HepG2 (cell line): Measurements from ENCODE around the gene KIF22.

Experiments used
- DPF2 ChIP-seq: sonication (generic); formaldehyde crosslinking; IDR thresholded peaks from 2 replicates; pipeline ENCODE4 v1.4.0; 2020; ENCODE audit warnings: mild to moderate bottlenecking, low read depth, missing genetic modification reagents, borderline replicate concordance
- POLR2AphosphoS5 ChIP-seq: IDR thresholded peaks from 2 replicates; pipeline ENCODE4 v1.6.1; 2012; ENCODE audit warnings: low read depth, low read length
- ZNF274 ChIP-seq: sonication (generic); formaldehyde crosslinking; IDR thresholded peaks from 2 replicates; pipeline ENCODE4 v1.5.1; 2020; ENCODE audit warnings: mild to moderate bottlenecking, missing genetic modification reagents
- ZNF883 ChIP-seq: sonication (generic); formaldehyde crosslinking; IDR thresholded peaks from 2 replicates; pipeline ENCODE4 v1.5.1; 2020; ENCODE audit warnings: mild to moderate bottlenecking, missing genetic modification reagents; ENCODE audit errors: not compliant biosample characterization
- ZSCAN29 ChIP-seq: sonication (generic); formaldehyde crosslinking; conservative IDR thresholded peaks from 2 replicates; pipeline ENCODE4 v1.4.0; 2020; ENCODE audit warnings: mild to moderate bottlenecking, missing genetic modification reagents
- TF ChIP-seq, protein P1 (sequence below): sonication (generic); formaldehyde crosslinking; IDR thresholded peaks from 2 replicates; pipeline ENCODE4 v1.8.1; 2022; ENCODE audit warnings: low read depth, mild to moderate bottlenecking, missing genetic modification reagents
- TF ChIP-seq, protein P2 (sequence below), 2 experiments: IDR thresholded peaks; 2 replicates each; pipeline ENCODE4 v1.6.1; 2011 to 2012; ENCODE audit warnings: low read length in 2 of 2, borderline replicate concordance in 1 of 2, low read depth in 1 of 2, mild to moderate bottlenecking in 1 of 2, moderate library complexity in 1 of 2

DNA sequence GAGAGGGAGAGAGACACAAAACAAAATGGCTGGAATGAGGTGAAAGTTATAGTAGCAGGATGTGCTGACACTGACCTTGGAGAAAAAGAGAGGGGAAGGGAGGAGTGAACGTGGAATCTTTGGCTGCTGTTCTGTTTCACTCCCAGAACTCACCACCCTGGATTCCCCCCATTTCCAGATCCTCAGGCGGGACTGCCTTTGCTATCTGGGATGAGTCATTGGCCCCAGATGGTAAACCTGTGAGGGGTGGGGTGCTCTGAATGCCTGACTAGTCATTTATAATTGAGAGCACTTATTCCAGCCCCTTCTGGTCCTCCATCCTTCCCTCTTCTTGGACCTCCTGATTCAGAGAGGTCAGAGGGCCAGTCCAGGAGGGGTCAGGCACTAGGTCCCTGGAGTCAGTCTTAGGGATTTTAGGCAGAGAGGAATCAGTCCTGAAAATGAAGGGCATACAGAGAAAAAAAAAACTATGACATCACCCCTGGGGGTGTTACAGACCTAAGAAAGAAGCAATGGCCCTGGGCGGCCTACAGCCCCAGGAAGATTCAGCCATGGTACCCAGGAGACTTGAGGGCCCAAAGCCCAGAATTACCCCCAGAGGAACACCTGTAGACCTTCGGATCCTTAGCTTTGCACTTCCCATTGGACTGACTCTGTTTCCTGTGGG is 14.7 kb upstream of the KIF22 start:
- TF ChIP-seq ZNF883 (CRISPR knock-in tag) = no peak
- TF ChIP-seq ZNF274 (CRISPR knock-in tag) = no peak
- no peak for TF ChIP-seq ZSCAN29 (CRISPR knock-in tag)
- TF ChIP-seq, protein P1, sequence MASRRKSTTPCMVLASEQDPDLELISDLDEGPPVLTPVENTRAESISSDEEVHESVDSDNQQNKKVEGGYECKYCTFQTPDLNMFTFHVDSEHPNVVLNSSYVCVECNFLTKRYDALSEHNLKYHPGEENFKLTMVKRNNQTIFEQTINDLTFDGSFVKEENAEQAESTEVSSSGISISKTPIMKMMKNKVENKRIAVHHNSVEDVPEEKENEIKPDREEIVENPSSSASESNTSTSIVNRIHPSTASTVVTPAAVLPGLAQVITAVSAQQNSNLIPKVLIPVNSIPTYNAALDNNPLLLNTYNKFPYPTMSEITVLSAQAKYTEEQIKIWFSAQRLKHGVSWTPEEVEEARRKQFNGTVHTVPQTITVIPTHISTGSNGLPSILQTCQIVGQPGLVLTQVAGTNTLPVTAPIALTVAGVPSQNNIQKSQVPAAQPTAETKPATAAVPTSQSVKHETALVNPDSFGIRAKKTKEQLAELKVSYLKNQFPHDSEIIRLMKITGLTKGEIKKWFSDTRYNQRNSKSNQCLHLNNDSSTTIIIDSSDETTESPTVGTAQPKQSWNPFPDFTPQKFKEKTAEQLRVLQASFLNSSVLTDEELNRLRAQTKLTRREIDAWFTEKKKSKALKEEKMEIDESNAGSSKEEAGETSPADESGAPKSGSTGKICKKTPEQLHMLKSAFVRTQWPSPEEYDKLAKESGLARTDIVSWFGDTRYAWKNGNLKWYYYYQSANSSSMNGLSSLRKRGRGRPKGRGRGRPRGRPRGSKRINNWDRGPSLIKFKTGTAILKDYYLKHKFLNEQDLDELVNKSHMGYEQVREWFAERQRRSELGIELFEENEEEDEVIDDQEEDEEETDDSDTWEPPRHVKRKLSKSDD (CRISPR knock-in tag) = no peak
- TF ChIP-seq, protein P2, sequence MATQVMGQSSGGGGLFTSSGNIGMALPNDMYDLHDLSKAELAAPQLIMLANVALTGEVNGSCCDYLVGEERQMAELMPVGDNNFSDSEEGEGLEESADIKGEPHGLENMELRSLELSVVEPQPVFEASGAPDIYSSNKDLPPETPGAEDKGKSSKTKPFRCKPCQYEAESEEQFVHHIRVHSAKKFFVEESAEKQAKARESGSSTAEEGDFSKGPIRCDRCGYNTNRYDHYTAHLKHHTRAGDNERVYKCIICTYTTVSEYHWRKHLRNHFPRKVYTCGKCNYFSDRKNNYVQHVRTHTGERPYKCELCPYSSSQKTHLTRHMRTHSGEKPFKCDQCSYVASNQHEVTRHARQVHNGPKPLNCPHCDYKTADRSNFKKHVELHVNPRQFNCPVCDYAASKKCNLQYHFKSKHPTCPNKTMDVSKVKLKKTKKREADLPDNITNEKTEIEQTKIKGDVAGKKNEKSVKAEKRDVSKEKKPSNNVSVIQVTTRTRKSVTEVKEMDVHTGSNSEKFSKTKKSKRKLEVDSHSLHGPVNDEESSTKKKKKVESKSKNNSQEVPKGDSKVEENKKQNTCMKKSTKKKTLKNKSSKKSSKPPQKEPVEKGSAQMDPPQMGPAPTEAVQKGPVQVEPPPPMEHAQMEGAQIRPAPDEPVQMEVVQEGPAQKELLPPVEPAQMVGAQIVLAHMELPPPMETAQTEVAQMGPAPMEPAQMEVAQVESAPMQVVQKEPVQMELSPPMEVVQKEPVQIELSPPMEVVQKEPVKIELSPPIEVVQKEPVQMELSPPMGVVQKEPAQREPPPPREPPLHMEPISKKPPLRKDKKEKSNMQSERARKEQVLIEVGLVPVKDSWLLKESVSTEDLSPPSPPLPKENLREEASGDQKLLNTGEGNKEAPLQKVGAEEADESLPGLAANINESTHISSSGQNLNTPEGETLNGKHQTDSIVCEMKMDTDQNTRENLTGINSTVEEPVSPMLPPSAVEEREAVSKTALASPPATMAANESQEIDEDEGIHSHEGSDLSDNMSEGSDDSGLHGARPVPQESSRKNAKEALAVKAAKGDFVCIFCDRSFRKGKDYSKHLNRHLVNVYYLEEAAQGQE (IDR thresholded peaks at IDR 0.05; ENCODE audit: borderline replicate concordance in 1 of 2, low read depth in 1 of 2, low read length in 2 of 2) = no peak
- TF ChIP-seq DPF2 (CRISPR knock-in tag) = no peak
- TF ChIP-seq POLR2AphosphoS5 = no peak
